GM18507 (cell line): ENCODE data around the gene GIGYF2.
"Not testable (repeated sequence)": the region's sequence is repeated elsewhere in the genome, so short reads cannot be mapped to it uniquely, and the experiment has no call there.

Experiments
- DNase-seq: peaks from one replicate; pipeline ENCODE4 v3.0.0; 2011; ENCODE audit warnings: low read depth; ENCODE audit not compliant: insufficient read length; ENCODE audit errors: extremely low spot score
- FAIRE-seq: peaks from 2 replicates; lab custom pipeline; 2011; peaks lifted over from hg19 to GRCh38; lab: Jason Lieb, UNC

Gene GIGYF2

DNA sequence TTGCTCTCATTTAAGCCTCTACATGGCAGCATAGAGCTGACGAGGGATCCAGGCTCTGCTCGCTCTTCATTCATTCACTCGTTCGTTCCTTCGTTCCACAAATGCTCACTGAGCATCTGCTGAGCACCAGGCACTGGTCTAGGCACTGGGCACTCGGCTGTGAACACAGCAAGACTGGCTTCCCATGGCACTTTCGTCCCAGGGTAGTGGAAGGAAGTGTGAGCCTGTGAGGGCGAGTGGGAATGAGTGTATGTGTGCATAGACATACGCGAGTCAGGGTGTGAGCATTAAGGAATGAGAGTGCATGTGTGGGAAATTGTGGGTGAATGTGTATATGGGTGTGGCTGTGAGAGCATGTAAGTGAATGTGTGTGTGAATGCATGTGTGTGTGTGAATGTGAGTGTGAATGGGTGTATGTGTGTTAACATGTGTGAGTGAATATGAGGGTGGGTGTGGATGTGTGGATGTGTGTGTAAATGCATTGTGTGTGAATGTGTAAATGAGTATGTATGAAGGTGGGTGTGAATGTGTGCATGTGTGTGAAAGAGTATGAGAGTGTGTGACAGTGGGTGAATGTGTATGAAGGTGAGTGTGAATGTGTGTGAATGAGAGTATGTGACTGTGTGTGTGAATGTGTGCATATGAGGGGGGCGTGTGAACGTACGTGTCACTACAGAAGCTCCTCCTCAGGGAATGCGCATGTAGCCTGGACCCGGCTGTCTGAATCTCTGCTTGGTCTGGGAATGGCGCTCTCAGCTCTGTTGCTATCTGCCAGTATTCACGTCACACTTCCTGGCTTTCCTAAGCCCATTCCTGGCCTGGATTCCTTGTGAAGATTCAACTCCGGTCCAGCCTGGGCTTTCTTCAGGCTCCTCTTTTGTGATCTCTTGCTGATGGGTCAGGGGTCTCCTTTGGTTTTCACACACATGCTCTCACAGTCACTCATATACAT is 201.7 kb downstream of the GIGYF2 start:
- DNase-seq: no peak

DNA sequence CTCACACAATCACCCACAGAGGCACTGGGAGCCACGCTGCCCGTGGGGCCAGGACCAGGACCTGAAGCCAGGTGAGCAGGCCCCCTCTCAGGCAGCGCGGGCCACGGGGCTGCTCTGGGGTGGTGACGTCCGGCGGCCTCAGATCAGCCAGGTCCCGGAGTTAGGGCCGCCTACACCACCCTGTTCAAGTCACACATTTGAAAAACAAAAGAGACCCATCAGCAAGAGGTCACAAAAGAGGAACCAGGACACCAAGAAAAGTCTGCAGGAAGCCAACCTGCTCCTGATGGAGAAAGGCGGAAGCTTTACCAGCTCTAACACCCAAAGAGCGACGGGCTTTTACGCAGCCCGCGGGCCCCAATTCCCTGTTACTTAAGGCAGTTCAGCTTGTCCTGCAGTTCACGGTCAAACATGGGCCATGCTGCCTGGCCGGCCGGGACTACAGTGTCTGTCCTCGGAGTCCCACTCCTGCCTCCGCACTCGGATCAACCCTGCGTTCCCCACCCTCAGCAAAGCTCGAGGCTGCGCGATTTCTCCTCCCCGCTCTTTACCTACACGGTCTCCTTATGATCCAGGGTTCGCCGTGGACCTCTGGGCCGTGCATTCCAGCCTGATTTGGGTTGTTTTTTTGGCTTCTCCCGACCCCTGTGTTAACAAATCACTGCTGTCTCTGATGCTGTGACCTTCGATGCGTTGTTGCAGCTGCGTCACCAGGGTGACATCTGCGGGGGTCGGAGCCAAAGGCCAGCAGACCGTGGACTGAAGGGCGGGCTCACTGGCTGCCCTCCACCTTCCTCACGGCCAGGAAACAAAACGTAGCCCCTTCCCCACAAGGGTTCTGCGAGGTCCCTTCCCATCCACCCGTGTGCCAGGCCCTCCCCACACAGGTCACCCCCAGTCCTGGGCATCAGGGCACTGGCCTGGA is 203.9 kb downstream of the GIGYF2 start:
- DNase-seq (no peak), FAIRE-seq (no peak)

More for the DNA sequence above, 201.7 kb downstream of the GIGYF2 start:
- FAIRE-seq: no peak

- no peak for FAIRE-seq
- DNase-seq: no peak
Observed at GRCh38 chr2:232901736-232902578, 204.8 kb downstream of the GIGYF2 start.

DNA sequence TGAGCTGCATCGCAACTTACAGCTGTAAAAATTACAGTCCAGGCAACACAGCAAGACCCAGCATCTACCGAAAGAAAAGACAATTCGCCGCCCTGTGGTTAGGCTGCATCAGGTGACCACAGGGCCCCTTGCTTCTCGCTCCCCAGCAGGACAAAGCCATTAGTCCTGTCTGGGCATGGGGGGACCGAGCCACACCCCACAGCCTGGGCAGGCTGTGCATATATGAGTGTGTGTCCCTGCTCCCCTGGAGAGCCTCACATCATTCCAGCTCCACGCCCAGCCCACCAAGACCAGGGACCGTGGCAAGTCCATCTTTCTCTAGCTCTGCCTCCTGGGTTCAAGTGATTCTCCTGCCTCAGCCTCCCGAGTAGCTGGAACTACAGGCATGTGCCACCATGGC is 206.9 kb downstream of the GIGYF2 start:
- FAIRE-seq: no peak
- DNase-seq: no peak

DNA sequence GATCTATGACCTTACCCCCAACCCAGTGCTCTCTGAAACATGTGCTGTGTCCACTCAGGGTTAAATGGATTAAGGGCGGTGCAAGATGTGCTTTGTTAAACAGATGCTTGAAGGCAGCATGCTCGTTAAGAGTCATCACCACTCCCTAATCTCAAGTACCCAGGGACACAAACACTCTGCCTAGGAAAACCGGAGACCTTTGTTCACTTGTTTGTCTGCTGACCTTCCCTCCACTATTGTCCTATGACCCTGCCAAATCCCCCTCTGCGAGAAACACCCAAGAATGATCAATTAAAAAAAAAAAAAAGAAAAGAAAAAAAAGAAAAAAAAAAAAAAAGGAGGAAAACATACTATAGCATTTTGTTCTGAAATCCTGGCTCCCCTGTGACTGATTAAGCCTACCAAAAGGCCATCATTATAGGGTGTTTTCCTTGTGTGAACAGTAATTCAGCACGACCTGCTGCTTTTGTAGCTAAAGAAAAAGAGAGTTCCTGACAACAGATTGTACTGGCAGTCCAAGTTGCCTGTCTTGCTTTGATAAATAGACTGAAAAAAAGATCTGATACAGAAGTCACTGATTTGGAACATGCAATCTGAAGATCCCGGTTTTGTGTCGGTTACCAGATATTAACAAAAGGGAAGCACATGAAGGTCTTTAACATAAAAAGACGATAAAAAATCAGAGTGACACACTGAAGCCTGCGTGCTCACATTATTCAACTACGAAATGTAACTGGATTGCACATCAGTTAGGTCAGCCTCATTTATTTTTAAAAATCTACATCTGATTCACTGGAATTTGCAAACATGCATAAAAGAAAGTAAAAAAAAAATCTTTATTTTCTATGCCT is 210.0 kb downstream of the GIGYF2 start:
- not testable (repeated sequence) for FAIRE-seq, DNase-seq

- not testable (repeated sequence) for FAIRE-seq, DNase-seq
Observed at GRCh38 chr2:232907718-232908085, 210.6 kb downstream of the GIGYF2 start.

GRCh38 chr2:232908695-232909094 is 211.6 kb downstream of the GIGYF2 start:
- DNase-seq (no peak), FAIRE-seq (no peak)
